NCI-H1105 (cell line): ENCODE data around the gene N4BP2L2.
"Not testable (repeated sequence)": the region's sequence is repeated elsewhere in the genome, so short reads cannot be mapped to it uniquely, and the experiment has no call there.

Experiments
- DNase-seq: peaks from one replicate; lab custom pipeline; 2025; lab: John Stamatoyannopoulos, UW

The N4BP2L2 gene

GRCh38 chr13:32538621-32539246 lies at the start of gene N4BP2L2:
Gene N4BP2L2 (minus strand): TSS chr13:32538795. CDS start chr13:32537027, 1,768 bp downstream.
- peak; percentile 82 for DNase-seq

GRCh38 chr13:32587811-32588170 lies 49.2 kb upstream of the N4BP2L2 start:
- no peak for DNase-seq

DNA sequence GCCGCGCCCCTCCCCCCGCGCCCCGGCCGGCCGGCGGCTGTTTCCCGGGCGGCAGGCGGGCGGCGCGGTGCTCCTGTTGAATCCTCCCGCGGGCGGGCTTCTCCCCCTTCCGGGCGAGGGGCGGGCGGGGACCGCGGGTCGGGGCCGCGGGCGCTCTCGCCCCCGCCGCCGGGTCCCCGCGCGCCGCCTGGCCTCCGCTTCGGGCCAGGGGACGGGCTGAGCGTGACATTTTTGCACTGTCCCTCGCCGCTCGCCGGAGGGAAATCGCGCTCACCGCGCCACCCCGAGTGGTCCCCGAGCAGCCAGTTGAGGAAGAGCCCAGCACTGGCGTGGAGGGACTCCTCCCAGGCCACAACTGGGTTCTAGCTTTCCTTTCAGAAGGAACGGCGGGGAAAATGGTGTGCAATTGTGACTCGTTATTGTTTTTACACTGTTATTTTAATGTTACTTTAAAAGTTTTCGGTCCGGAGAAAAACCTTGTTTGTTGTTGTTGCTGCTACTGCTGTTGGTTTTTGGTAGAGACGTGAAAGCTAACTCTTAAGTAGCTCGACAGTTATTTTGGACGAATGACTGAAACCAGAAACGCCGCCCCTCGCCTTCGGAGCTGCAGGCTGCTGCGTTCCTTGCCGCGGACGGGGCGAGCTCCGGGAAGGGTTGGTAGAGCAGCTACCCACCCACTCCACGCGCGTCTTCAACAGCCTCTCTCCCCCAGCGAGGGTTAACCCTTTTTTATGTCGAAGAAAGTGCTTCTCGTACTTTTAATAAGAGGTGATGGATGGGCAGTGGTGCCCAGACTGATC lies 48.6 kb upstream of the N4BP2L2 start:
- no peak for DNase-seq

GRCh38 chr13:32586080-32586900 lies 47.7 kb upstream of the N4BP2L2 start, which contains the start of gene PDS5B:
Gene PDS5B (plus strand): TSS chr13:32586452. CDS start chr13:32648773, 62,321 bp downstream.
- DNase-seq = peak; percentile 82

- DNase-seq = no peak
Observed at GRCh38 chr13:32585550-32586079, 47.0 kb upstream of the N4BP2L2 start.

DNA sequence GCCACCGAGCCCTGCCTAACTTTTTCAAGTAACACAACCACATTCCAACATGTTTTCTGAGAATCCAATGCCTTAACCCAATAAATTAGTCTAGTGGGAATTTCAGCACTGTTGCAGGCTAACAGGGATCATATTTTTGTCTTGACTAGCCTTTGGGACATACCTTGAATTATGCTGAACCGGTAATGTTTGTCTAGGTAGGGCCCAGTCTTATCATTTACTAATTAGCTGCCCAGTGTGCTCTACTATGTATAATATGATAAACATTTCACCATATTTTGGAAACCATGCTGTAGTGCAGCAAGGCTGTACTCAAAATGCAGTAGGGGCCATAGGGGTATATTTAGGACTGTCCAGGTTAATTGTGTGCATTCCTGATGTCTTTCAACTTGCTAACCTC lies 44.4 kb upstream of the N4BP2L2 start:
- no peak for DNase-seq

DNA sequence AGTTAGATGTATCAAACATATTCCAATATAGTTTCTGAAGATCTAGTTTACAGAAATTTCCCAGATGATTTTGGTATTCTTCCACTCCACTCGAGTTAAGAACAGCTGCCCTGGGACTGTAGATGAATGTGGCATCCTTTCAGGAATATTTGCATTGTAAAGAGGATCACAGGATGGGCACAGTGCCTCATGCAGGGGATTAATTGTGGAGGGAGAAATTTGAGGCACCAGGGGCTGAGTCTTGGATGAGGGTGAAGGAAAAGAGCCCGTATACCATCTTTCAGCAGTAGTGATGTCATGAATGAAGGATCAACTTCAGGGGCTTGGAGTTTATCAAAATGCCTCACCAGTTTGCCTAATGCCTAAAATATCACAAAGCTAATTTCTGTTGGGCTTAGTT lies 43.7 kb upstream of the N4BP2L2 start:
- DNase-seq = no peak

GRCh38 chr13:32581177-32581786 lies 42.7 kb upstream of the N4BP2L2 start:
- no peak for DNase-seq

- DNase-seq = no peak
Observed at GRCh38 chr13:32577032-32577431, 38.4 kb upstream of the N4BP2L2 start.

DNA sequence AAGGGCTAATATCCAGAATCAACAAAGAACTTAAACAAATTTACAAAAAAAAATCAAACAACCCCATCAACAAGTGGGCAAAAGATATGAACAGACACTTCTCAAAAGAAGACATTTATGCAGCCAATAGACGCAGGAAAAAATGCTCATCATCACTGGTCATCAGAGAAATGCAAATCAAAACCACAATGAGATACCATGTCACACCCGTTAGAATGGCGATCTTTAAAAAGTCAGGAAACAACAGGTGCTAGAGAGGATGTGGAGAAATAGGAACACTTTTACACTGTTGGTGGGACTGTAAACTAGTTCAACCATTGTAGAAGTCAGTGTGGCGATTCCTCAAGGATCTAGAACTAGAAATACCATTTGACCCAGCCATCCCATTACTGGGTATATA lies 37.1 kb upstream of the N4BP2L2 start:
- not testable (repeated sequence) for DNase-seq

DNA sequence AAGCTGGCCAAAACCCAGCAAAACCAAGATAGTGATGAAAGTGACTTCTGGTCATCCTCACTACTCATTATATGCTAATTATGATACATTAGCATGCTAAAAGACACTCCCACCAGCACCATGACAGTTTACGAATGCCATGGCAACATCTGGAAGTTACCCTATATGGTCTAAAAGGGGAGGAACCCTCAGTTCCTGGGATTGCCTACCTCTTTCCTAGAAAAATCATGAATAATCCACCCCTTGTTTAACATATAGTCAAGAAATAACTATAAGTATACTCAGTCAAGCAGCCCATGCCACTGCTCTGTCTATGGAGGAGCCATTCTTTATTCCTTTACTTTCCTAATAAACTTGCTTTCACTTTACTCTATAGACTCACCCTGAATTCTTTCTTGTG lies 22.2 kb upstream of the N4BP2L2 start:
- not testable (repeated sequence) for DNase-seq

GRCh38 chr13:32555613-32556012 lies 17.0 kb upstream of the N4BP2L2 start:
- DNase-seq = no peak

GRCh38 chr13:32553720-32554119 lies 15.1 kb upstream of the N4BP2L2 start:
- no peak for DNase-seq

- DNase-seq = no peak
Observed at GRCh38 chr13:32549788-32550187, 11.2 kb upstream of the N4BP2L2 start.

GRCh38 chr13:32548837-32549236 lies 10.2 kb upstream of the N4BP2L2 start:
- no peak for DNase-seq

- no peak for DNase-seq
Observed at GRCh38 chr13:32545083-32545482, 6.5 kb upstream of the N4BP2L2 start.

GRCh38 chr13:32542221-32542620 lies 3.6 kb upstream of the N4BP2L2 start:
- no peak for DNase-seq

- no peak for DNase-seq
Observed at GRCh38 chr13:32538143-32538620, 413 bp downstream of the N4BP2L2 start.

DNA sequence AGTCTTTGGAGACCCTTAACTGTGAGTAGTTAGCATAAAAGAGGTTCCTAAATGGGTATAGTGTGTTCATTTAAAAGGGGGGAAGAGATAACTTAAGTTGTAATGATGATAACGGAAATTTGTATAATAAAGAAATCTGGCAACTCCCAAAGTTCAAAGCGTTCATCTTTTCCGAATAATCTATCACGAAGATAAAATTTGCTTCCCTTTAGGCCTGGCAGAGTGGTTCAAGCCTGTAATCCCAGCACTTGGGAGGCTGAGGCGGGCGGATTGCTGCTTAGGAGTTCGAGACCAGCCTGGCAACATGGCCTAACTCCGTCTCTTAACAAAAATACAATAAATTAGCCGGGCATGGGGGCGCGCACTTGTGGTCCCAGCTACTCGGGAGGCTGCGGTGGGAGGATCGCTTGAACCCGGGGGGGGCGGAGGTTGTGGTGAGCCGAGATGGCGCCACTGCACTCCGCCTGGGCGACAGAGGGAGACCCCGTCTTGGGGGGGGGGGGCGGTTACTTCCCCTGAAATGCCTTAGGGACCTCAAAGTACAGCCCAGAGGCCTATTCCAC lies 934 bp downstream of the N4BP2L2 start:
- no peak for DNase-seq

DNA sequence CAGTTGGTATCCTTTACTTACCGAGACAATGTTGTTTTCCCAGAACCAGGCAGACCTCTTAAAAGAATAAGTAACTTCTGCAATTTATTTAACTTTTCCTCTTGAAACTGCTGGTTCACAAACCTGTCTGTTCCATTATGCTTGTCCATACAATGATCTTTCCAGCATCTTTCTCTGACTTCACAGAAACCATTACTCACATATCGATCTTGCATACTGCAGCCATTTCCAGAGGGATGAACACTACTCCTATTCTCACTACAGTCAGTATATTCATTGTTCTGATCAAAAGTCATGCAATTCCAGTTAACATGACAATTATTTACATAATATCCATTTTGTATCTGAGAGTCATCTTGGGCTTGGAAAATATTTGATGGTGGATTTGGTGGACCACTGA lies 2.8 kb downstream of the N4BP2L2 start:
- DNase-seq = no peak

GRCh38 chr13:32535115-32535514 lies 3.5 kb downstream of the N4BP2L2 start:
- no peak for DNase-seq
